Activated naive CD8-positive, alpha-beta T cell (primary cell): ENCODE measurements around the gene BRPF3.
A peak's percentile ranks its signal among the peaks of the same experiment; 100 is the strongest.

Experiments
- H3K27ac Mint-ChIP-seq: one replicate; pipeline ENCODE4 v1.8.0; 2021; ENCODE audit warnings: mixed read lengths
- H3K27me3 Mint-ChIP-seq: one replicate; pipeline ENCODE4 v1.8.0; 2021; ENCODE audit warnings: mixed read lengths
- H3K36me3 Mint-ChIP-seq: one replicate; pipeline ENCODE4 v1.8.0; 2021; ENCODE audit warnings: mixed read lengths
- H3K4me1 Mint-ChIP-seq: one replicate; pipeline ENCODE4 v1.8.0; 2021; ENCODE audit warnings: low read depth, mixed read lengths
- H3K4me3 Mint-ChIP-seq: one replicate; pipeline ENCODE4 v1.8.0; 2021; ENCODE audit warnings: mild to moderate bottlenecking, mixed read lengths
- H3K9me3 Mint-ChIP-seq: one replicate; pipeline ENCODE4 v1.8.0; 2021; ENCODE audit warnings: low read depth, mixed read lengths

Gene BRPF3

GRCh38 chr6:36187446-36187845 lies 9.1 kb upstream of the BRPF3 start:
- H3K36me3 Mint-ChIP-seq = peaks cover 4% of the 10 kb centered on the region
- H3K27me3 Mint-ChIP-seq = no peaks in the 10 kb centered on the region
- H3K27ac Mint-ChIP-seq = no peak overlapping the region
- H3K4me1 Mint-ChIP-seq = no peaks in the 10 kb centered on the region
- H3K4me3 Mint-ChIP-seq = no peak overlapping the region
- no peaks in the 10 kb centered on the region for H3K9me3 Mint-ChIP-seq

DNA sequence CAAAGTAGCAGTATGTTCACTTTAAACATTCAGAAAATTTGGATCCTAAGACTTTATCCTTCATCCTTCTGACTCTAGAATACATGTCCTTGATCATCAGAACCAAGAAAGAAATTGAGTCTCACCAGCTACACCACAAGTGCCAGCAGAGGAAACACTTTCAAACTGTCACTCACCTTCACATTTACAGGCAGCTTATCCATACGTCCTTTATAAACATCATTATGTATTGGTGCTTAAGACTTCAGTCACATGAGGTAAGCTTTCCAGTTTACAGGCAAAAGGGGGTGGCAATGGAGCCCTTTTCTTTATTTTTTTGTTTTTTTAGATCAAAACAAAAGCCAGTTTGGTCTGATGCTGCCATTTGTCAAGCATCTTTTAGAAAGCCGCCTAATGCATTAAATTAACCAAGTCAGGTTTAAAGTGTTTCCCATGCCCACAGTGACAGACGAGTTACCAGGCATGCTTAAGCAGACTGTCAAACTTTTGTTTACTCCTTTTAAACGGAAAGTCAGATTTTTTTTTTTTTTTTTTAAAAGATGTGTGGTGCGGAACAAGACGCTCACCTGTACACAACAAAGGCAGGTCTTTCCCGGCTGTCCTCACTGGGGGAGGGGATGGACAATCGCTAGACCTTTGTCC lies 952 bp upstream of the BRPF3 start:
- Mint-ChIP-seq H3K4me1 (peaks cover 34% of the 10 kb centered on the region), H3K36me3 (peaks cover 5% of the 10 kb centered on the region), H3K4me3 (peak overlapping the region; percentile 81), H3K27me3 (no peaks in the 10 kb centered on the region), H3K9me3 (no peaks in the 10 kb centered on the region), H3K27ac (peak overlapping the region; percentile 50)

GRCh38 chr6:36196880-36197548 lies 470 bp downstream of the BRPF3 start:
- H3K4me3 Mint-ChIP-seq = peak overlapping the region; percentile 90
- H3K36me3 Mint-ChIP-seq = peaks cover 13% of the 10 kb centered on the region

GRCh38 chr6:36197739-36198221 lies 1.2 kb downstream of the BRPF3 start:
- Mint-ChIP-seq H3K36me3 (peaks cover 15% of the 10 kb centered on the region), H3K27me3 (no peaks in the 10 kb centered on the region), H3K4me1 (peaks cover 54% of the 10 kb centered on the region), H3K27ac (peak overlapping the region; percentile 54), H3K9me3 (no peaks in the 10 kb centered on the region), H3K4me3 (peak overlapping the region; percentile 90)

More at GRCh38 chr6:36196880-36197548, 470 bp downstream of the BRPF3 start:
- Mint-ChIP-seq H3K27me3 (no peaks in the 10 kb centered on the region), H3K27ac (peak overlapping the region; percentile 75), H3K4me1 (peaks cover 47% of the 10 kb centered on the region), H3K9me3 (no peaks in the 10 kb centered on the region)

- Mint-ChIP-seq H3K4me1 (peaks cover 67% of the 10 kb centered on the region), H3K4me3 (no peak overlapping the region), H3K27ac (no peak overlapping the region)
Observed at GRCh38 chr6:36198986-36199385, 2.4 kb downstream of the BRPF3 start.

DNA sequence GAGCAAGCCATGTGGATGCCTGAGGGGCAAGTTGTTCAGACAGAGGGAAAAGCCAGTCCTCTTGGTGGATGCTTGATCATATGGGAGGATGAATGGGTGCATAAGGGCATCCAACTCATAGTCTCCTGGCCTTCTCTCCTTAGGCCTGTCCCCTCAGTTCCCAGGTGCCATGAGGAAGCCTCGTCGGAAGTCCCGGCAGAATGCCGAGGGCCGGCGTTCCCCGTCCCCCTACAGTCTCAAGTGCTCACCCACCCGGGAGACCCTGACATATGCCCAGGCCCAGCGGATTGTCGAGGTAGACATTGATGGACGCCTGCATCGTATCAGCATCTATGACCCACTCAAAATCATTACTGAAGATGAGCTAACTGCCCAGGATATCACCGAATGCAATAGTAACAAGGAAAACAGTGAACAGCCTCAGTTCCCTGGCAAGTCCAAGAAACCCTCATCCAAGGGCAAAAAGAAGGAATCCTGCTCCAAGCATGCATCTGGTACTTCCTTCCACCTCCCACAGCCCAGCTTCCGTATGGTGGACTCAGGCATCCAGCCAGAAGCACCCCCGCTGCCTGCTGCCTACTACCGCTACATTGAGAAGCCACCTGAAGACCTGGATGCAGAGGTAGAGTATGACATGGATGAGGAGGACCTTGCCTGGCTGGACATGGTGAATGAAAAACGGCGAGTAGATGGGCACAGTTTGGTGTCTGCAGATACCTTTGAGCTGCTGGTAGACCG lies 3.8 kb downstream of the BRPF3 start:
- no peak overlapping the region for H3K4me3 Mint-ChIP-seq
- peaks cover 23% of the 10 kb centered on the region for H3K36me3 Mint-ChIP-seq

More at GRCh38 chr6:36198986-36199385, 2.4 kb downstream of the BRPF3 start:
- no peaks in the 10 kb centered on the region for H3K9me3 Mint-ChIP-seq
- H3K36me3 Mint-ChIP-seq = peaks cover 20% of the 10 kb centered on the region
- no peaks in the 10 kb centered on the region for H3K27me3 Mint-ChIP-seq

GRCh38 chr6:36200998-36201596 lies 4.6 kb downstream of the BRPF3 start:
- Mint-ChIP-seq H3K9me3 (no peaks in the 10 kb centered on the region), H3K4me3 (peak overlapping the region; percentile 63), H3K36me3 (peaks cover 28% of the 10 kb centered on the region), H3K27ac (no peak overlapping the region), H3K4me1 (peaks cover 80% of the 10 kb centered on the region), H3K27me3 (no peaks in the 10 kb centered on the region)

More for the DNA sequence above, 3.8 kb downstream of the BRPF3 start:
- Mint-ChIP-seq H3K27me3 (no peaks in the 10 kb centered on the region), H3K9me3 (no peaks in the 10 kb centered on the region), H3K27ac (no peak overlapping the region), H3K4me1 (peaks cover 77% of the 10 kb centered on the region)

DNA sequence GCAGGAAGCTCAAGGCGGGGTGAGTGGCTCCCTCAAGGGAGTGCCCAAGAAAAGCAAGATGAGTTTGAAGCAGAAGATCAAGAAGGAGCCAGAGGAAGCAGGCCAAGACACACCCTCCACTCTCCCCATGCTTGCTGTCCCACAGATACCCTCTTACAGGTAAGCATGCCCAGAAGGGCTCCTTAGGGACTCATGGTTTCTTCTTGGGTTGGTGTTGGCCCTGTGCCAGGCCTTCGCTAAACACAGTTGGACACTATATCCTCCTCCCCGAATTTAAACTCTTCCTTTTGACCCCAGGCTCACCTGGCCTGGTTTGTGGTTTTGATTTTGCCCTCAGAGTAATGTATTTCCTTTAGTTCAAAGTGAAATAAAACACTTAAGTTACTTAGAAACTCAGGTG lies 5.1 kb downstream of the BRPF3 start:
- Mint-ChIP-seq H3K36me3 (peaks cover 32% of the 10 kb centered on the region), H3K27ac (no peak overlapping the region), H3K27me3 (no peaks in the 10 kb centered on the region), H3K9me3 (no peaks in the 10 kb centered on the region), H3K4me3 (peak overlapping the region; percentile 63), H3K4me1 (peaks cover 84% of the 10 kb centered on the region)

GRCh38 chr6:36202101-36202500 lies 5.6 kb downstream of the BRPF3 start:
- Mint-ChIP-seq H3K27ac (no peak overlapping the region), H3K36me3 (peaks cover 36% of the 10 kb centered on the region), H3K4me1 (peaks cover 85% of the 10 kb centered on the region), H3K4me3 (peak overlapping the region; percentile 63), H3K27me3 (no peaks in the 10 kb centered on the region), H3K9me3 (no peaks in the 10 kb centered on the region)

DNA sequence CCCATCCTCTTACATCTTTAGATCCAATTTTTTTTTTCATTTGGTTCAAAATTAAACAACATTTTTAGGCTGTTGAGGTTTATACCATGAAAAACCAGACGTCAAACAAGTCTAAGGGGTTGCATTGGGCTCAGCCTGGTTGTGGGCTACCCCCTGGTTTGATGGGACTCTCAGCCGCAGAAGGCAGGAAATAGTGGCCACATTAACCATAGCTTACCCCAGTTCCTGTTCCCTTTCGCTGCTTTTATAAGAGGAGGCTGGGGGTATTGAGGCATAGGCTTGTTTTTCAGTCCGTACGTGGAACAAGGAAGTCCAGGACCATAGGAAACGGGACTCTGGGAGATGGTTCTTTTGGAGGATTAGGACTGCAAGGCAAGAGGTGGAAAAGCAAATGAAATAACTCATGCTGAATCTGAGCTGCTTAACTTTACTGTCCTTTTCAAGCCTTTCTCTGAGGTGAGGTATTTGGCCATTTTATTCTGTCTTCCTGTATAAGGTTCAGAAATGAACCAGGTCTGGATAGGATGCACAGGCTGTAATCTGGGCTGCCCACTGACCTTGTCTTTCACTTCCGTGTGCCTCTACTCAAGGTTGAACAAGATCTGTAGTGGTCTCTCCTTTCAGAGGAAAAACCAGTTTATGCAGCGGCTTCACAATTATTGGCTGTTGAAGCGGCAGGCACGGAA lies 7.7 kb downstream of the BRPF3 start:
- Mint-ChIP-seq H3K4me1 (peaks cover 70% of the 10 kb centered on the region), H3K9me3 (no peaks in the 10 kb centered on the region), H3K4me3 (peak overlapping the region; percentile 72)

GRCh38 chr6:36207155-36207554 lies 10.6 kb downstream of the BRPF3 start:
- H3K4me1 Mint-ChIP-seq = peaks cover 45% of the 10 kb centered on the region
- H3K27me3 Mint-ChIP-seq = no peaks in the 10 kb centered on the region
- no peak overlapping the region for H3K4me3 Mint-ChIP-seq
- no peaks in the 10 kb centered on the region for H3K9me3 Mint-ChIP-seq
- peaks cover 36% of the 10 kb centered on the region for H3K36me3 Mint-ChIP-seq
- H3K27ac Mint-ChIP-seq = no peak overlapping the region

More for the DNA sequence above, 7.7 kb downstream of the BRPF3 start:
- Mint-ChIP-seq H3K27ac (no peak overlapping the region), H3K36me3 (peaks cover 36% of the 10 kb centered on the region), H3K27me3 (no peaks in the 10 kb centered on the region)

GRCh38 chr6:36209606-36210005 lies 13.1 kb downstream of the BRPF3 start:
- peaks cover 21% of the 10 kb centered on the region for H3K4me1 Mint-ChIP-seq
- H3K36me3 Mint-ChIP-seq = peaks cover 36% of the 10 kb centered on the region
- H3K4me3 Mint-ChIP-seq = no peak overlapping the region
- H3K27ac Mint-ChIP-seq = no peak overlapping the region
- H3K27me3 Mint-ChIP-seq = no peaks in the 10 kb centered on the region
- H3K9me3 Mint-ChIP-seq = no peaks in the 10 kb centered on the region

DNA sequence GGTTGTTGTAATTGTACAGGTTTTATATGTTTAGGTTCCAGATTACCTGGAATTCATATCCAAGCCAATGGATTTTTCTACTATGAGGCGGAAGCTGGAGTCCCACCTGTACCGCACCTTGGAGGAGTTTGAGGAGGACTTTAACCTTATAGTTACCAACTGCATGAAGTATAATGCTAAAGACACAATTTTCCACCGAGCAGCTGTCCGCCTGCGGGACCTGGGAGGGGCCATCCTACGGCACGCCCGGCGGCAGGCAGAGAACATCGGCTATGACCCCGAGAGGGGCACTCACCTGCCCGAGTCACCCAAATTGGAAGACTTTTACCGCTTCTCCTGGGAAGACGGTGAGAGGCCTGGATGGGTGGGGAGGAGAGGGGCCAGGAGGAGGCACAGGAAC lies 13.6 kb downstream of the BRPF3 start:
- H3K9me3 Mint-ChIP-seq = no peaks in the 10 kb centered on the region
- H3K4me1 Mint-ChIP-seq = peaks cover 15% of the 10 kb centered on the region
- peaks cover 37% of the 10 kb centered on the region for H3K36me3 Mint-ChIP-seq
- H3K27ac Mint-ChIP-seq = no peak overlapping the region
- H3K27me3 Mint-ChIP-seq = no peaks in the 10 kb centered on the region
- no peak overlapping the region for H3K4me3 Mint-ChIP-seq

DNA sequence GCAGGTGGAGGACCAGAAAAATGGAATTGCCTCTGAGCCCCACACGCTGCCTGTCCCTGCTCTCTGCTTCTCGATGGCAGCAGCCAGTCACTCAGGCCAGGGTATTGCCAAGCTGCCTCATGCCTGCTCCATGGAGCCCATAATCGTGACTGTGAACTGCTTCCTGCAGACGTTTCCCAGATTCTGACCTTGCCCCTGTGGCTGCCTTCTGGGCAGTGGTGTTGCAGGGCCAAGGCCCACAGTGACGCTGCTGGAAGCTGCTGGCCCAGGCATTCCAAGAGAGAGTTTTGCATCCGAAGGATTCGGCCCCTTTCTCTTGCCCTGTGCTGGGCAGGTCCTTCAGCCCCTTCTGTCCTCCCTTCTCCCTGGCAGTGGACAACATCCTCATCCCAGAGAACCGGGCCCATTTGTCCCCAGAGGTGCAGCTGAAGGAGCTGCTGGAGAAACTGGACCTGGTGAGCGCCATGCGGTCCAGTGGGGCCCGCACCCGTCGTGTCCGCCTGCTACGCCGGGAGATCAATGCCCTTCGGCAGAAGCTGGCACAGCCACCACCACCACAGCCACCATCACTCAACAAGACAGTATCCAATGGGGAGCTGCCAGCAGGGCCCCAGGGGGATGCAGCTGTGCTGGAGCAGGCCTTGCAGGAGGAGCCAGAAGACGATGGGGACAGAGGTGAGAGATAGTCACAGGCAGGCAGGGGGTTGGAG lies 14.5 kb downstream of the BRPF3 start:
- peaks cover 35% of the 10 kb centered on the region for H3K36me3 Mint-ChIP-seq
- no peak overlapping the region for H3K27ac Mint-ChIP-seq
- H3K27me3 Mint-ChIP-seq = no peaks in the 10 kb centered on the region
- no peak overlapping the region for H3K4me3 Mint-ChIP-seq
- H3K4me1 Mint-ChIP-seq = peaks cover 6% of the 10 kb centered on the region
- no peaks in the 10 kb centered on the region for H3K9me3 Mint-ChIP-seq
